ENCODE results near the gene PREP. TPM values are rescaled to one million over a fixed set of nuclear protein-coding genes. Genes with fewer than 3 reads are reported as not detected.
"Not testable (repeated sequence)": the region's sequence is repeated elsewhere in the genome, so short reads cannot be mapped to it uniquely, and the experiment has no call there.

Gene PREP
- total and polyA plus RNA-seq, 7 experiments from 2014 or later = 22.2 to 51.1 (median 33.4) TPM

DNA sequence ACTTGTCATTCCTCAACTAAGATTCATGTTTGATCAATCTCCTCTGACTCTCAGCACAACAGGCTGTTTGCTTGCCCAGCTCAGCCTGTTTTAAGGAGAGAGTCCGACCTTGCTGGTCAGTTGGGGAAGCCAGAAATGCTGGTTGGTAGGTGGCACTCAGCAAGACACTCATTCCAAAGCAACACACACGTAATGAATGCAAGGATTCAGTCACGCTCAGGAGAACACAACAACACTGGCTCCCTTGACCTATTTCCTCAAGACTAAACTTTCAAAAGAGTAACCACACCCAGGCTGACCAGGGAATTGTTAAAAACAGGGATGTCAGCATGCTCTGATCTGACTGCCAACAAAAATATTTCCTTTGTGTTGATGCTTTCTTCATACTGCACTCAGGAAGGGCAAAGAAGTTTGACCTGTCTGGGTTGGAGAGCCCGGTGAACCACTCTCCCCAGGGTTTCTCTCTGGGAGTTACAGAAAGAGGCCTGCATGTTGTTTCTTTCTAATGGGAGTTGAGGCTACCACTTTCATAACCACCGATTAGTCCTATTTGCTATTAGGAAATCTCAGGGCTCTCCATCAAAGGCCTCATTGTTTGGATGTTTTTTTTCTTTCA, 25.6 kb upstream of the PREP start:
- Histone ChIP-seq H3K27me3 (ENCODE audit: control insufficient read depth in 2 of 2, insufficient read depth in 2 of 2, low read length in 2 of 2) (no peaks in the 10 kb centered on the region), H3K4me3 (ENCODE audit: low read length) (no peak overlapping the region), H3K9me3 (ENCODE audit: control insufficient read depth in 2 of 3, low read length in 3 of 3) (no peaks in the 10 kb centered on the region), H3K27ac (ENCODE audit: low read depth, low read length) (no peak overlapping the region), H3K4me1 (ENCODE audit: control insufficient read depth in 2 of 2, insufficient read depth in 2 of 2, low read length in 2 of 2) (no peaks in the 10 kb centered on the region), H3K36me3 (ENCODE audit: control insufficient read depth in 2 of 3, insufficient read depth in 3 of 3, low read length in 3 of 3) (no peaks in the 10 kb centered on the region)
- ChIA-PET POLR2A (no interaction called here), CTCF (no interaction called here)
- H3K36me3 Mint-ChIP-seq = no peaks in the 10 kb centered on the region
- H3K27me3 Mint-ChIP-seq = peaks cover 0 to 28% (median 9%) of the 10 kb centered on the region in 5 donors
- H3K27ac Mint-ChIP-seq = no peak overlapping the region
- DNase-seq (no peak), ATAC-seq (no peak)
- H3K9me3 Mint-ChIP-seq = no peaks in the 10 kb centered on the region
- intact Hi-C loops (cut with micrococcal nuclease) = no loop called here
- H3K4me3 Mint-ChIP-seq = no peak overlapping the region
- H3K4me1 Mint-ChIP-seq = peaks cover 0 to 3% (median 0%) of the 10 kb centered on the region in 7 donors

DNA sequence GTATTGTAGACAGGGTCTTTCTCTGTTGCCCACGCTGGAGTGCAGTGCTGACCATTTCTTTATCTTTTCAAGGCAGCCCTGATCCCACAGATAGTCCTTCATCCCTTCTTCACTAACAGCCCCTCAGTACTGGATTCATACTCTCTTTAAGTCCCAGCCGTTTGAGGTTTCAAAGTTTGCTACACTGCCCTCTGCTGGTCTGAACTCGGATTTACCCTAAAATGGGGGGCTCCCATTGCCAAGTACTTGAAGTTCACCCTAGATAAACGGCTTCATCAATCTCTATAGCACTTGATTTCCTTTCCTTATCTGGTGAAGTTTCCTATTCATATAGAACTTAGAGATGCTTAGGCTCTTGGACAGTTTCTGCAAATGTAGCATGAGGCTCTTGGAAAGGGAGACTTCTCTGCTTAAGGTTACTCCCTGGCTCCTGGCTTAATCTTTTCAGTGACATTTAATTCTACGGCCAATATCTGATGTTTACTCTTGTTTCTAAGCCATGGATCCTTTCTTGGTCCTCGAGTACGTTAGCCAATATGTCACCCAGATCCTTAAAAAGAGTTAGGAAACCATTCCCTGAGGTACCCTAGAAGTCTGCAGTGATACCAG, 21.4 kb upstream of the PREP start:
- Histone ChIP-seq H3K9me3 (ENCODE audit: control insufficient read depth in 2 of 3, low read length in 3 of 3) (no peaks in the 10 kb centered on the region), H3K4me1 (ENCODE audit: control insufficient read depth in 2 of 2, insufficient read depth in 2 of 2, low read length in 2 of 2) (no peaks in the 10 kb centered on the region), H3K27me3 (ENCODE audit: control insufficient read depth in 2 of 2, insufficient read depth in 2 of 2, low read length in 2 of 2) (no peaks in the 10 kb centered on the region), H3K27ac (ENCODE audit: low read depth, low read length) (no peak overlapping the region), H3K4me3 (ENCODE audit: low read length) (no peak overlapping the region), H3K36me3 (ENCODE audit: control insufficient read depth in 2 of 3, insufficient read depth in 3 of 3, low read length in 3 of 3) (no peaks in the 10 kb centered on the region)
- peak; percentile 85 for ATAC-seq
- Mint-ChIP-seq H3K9me3 (peaks cover 0 to 5% (median 2%) of the 10 kb centered on the region in 11 donors), H3K36me3 (no peaks in the 10 kb centered on the region), H3K4me3 (no peak overlapping the region), H3K27ac (no peak overlapping the region), H3K27me3 (peaks cover 0 to 19% (median 4%) of the 10 kb centered on the region in 5 donors), H3K4me1 (peaks cover 0 to 3% (median 0%) of the 10 kb centered on the region in 7 donors)
- ChIA-PET CTCF (interaction anchor here (0.8 to 3.1 kb wide), 2 partner anchors 335 to 336 kb away, joined by 4 to 15 read pairs; no protein-coding TSS in a partner anchor), POLR2A (no interaction called here)
- intact Hi-C loops (cut with micrococcal nuclease) = loop anchor here (1.0 to 5.0 kb wide), 4 partner anchors 63 to 637 kb away; no protein-coding TSS in a partner anchor
- DNase-seq = peak; percentile 11 to 62 (median 45)

DNA sequence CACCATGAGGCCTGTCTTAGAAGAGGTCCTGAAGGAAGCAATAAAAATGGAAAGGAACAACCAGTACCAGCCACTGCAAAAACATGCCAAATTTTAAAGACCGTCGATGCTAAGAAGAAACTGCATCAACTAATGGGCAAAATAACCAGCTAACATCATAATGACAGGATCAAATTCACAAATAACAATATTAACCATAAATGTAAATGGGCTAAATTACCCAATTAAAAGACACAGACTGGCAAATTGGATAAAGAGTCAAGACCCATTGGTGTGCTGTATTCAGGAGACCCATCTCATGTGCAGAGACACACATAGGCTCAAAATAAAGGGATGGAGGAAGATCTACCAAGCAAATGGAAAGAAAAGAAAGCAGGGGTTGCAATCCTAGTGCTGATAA, 14.1 kb upstream of the PREP start:
- ATAC-seq; DNase-seq; POLR2A ChIA-PET; intact Hi-C loops (cut with micrococcal nuclease); H3K4me3 Mint-ChIP-seq; H3K4me3 ChIP-seq (ENCODE audit: low read length); H3K4me1 Mint-ChIP-seq; H3K36me3 ChIP-seq (ENCODE audit: control insufficient read depth in 2 of 3, insufficient read depth in 3 of 3, low read length in 3 of 3); H3K27ac Mint-ChIP-seq; CTCF ChIA-PET; H3K9me3 ChIP-seq (ENCODE audit: control insufficient read depth in 2 of 3, low read length in 3 of 3); H3K4me1 ChIP-seq (ENCODE audit: control insufficient read depth in 2 of 2, insufficient read depth in 2 of 2, low read length in 2 of 2); H3K27me3 ChIP-seq (ENCODE audit: control insufficient read depth in 2 of 2, insufficient read depth in 2 of 2, low read length in 2 of 2); H3K27ac ChIP-seq (ENCODE audit: low read depth, low read length): not testable (repeated sequence)
- Mint-ChIP-seq H3K27me3 (peaks cover 30 to 55% (median 39%) of the 10 kb centered on the region in 5 donors), H3K9me3 (peaks cover 5 to 59% (median 28%) of the 10 kb centered on the region in 11 donors), H3K36me3 (peaks cover 0 to 19% (median 6%) of the 10 kb centered on the region in 5 donors)

DNA sequence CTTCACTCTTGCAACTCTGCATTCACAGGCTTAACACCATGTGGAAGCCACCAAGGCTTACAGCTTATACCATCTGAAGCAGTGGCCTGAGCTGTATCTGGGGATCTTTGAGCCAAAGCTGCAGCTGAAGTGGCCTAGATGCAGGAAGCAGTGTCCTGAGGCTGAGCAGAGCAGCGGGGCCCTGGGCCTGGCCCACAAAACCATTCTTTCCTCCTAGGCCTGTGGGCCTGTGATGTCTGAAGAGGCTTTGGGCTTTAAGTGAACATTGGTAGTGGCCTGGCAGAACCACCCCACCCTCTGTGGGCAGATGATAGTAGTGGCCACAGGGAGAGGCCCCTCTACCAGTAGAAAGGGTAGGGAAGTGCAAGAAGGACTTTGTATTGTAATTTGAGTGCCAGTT, 6.9 kb upstream of the PREP start:
- Mint-ChIP-seq H3K27me3 (peaks cover 52 to 72% (median 58%) of the 10 kb centered on the region in 5 donors), H3K36me3 (peaks cover 0 to 20% (median 3%) of the 10 kb centered on the region in 5 donors), H3K4me1 (peaks cover 0 to 2% (median 0%) of the 10 kb centered on the region in 7 donors), H3K27ac (no peak overlapping the region), H3K4me3 (no peak overlapping the region), H3K9me3 (peaks cover 0 to 32% (median 7%) of the 10 kb centered on the region in 11 donors)
- no peaks in the 10 kb centered on the region for H3K4me1 ChIP-seq (ENCODE audit: control insufficient read depth in 2 of 2, insufficient read depth in 2 of 2, low read length in 2 of 2)
- DNase-seq (no peak), ATAC-seq (no peak)
- no peaks in the 10 kb centered on the region for H3K9me3 ChIP-seq (ENCODE audit: control insufficient read depth in 2 of 3, low read length in 3 of 3)
- no peaks in the 10 kb centered on the region for H3K36me3 ChIP-seq (ENCODE audit: control insufficient read depth in 2 of 3, insufficient read depth in 3 of 3, low read length in 3 of 3)
- intact Hi-C loops (cut with micrococcal nuclease) = loop anchor here (10.0 kb wide), 2 partner anchors 725 to 1215 kb away; partner anchors contain the start of genes QRSL1 (in 1 of the 2) and RTN4IP1 (in 1 of the 2)
- H3K27me3 ChIP-seq (ENCODE audit: control insufficient read depth in 2 of 2, insufficient read depth in 2 of 2, low read length in 2 of 2) = no peaks in the 10 kb centered on the region
- no peak overlapping the region for H3K27ac ChIP-seq (ENCODE audit: low read depth, low read length)
- ChIA-PET POLR2A (no interaction called here), CTCF (no interaction called here)
- no peak overlapping the region for H3K4me3 ChIP-seq (ENCODE audit: low read length)

DNA sequence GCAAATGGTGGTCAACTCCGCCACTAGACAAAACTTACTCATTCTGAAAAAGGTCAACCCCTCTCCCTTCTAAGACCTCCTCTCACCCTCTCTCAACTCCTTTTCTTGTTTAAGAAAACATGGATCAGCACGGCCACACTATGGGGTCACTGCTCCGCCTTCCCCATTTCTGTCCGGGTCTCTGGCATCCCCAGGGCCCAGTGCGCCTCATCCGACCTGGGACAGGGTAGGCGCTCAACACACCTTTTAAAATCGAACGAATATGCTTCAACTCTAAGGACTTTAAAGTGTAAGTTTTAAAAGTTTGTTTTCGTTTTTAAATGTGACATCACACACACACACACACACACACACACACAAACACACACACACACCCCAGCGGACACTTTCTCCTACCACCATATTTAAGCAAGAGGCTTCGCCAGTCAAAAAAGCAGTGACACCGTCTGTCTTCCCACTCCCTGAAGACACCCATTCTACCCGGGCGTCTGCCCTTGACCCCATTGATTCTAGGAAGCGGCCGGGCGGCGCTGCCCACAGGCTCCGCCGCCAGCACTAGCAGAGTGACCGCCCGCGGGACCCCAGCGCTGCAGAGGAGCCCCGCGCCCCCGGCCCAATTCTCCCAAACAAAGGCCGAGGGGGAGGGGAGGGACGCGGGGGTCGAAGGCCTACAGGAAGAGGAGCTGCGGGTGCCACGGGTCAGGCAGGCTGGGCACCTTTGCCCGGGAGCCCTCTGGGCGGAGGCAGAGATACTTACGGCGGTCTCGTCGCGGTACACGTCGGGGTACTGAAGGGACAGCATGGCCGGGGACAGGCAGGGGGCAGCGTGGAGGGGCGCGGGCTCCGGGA, 568 bp downstream of the PREP start:
- peaks cover 34 to 36% of the 10 kb centered on the region in 2 donors for H3K4me1 ChIP-seq (ENCODE audit: control insufficient read depth in 2 of 2, insufficient read depth in 2 of 2, low read length in 2 of 2)
- H3K4me3 ChIP-seq (ENCODE audit: low read length) = peak overlapping the region; percentile 59
- H3K9me3 ChIP-seq (ENCODE audit: control insufficient read depth in 2 of 3, low read length in 3 of 3) = no peaks in the 10 kb centered on the region
- Mint-ChIP-seq H3K9me3 (no peaks in the 10 kb centered on the region), H3K27ac (peak overlapping the region; percentile 28 to 92 (median 75)), H3K4me1 (peaks cover 48 to 66% (median 61%) of the 10 kb centered on the region in 7 donors), H3K4me3 (peak overlapping the region; percentile 91 to 98 (median 94)), H3K36me3 (peaks cover 0 to 8% (median 0%) of the 10 kb centered on the region in 5 donors), H3K27me3 (peaks cover 0 to 10% (median 5%) of the 10 kb centered on the region in 5 donors)
- H3K36me3 ChIP-seq (ENCODE audit: control insufficient read depth in 2 of 3, insufficient read depth in 3 of 3, low read length in 3 of 3) = peaks cover 0 to 4% (median 0%) of the 10 kb centered on the region in 3 experiments
- ATAC-seq (peak; percentile 11), DNase-seq (peak in 7 of 9 donors; percentile 11 to 32 (median 23))
- intact Hi-C loops (cut with micrococcal nuclease) = loop anchor here (1.0 to 10.0 kb wide), 11 partner anchors 34 to 1222 kb away; partner anchors contain the start of genes QRSL1 (in 1 of the 2) and RTN4IP1 (in 1 of the 2)
- H3K27ac ChIP-seq (ENCODE audit: low read depth, low read length) = peak overlapping the region; percentile 22
- no peaks in the 10 kb centered on the region for H3K27me3 ChIP-seq (ENCODE audit: control insufficient read depth in 2 of 2, insufficient read depth in 2 of 2, low read length in 2 of 2)
- ChIA-PET POLR2A (interaction anchor here (0.5 to 1.3 kb wide), 3 partner anchors 9 to 21 kb away, joined by 3 to 4 read pairs (median 3); no protein-coding TSS in a partner anchor), CTCF (interaction anchor here (0.6 to 2.4 kb wide), 4 partner anchors 39 to 689 kb away, joined by 3 to 7 read pairs (median 3); no protein-coding TSS in a partner anchor)
